ENCODE data around the gene STAG1.
"Not testable (repeated sequence)": the region's sequence is repeated elsewhere in the genome, so short reads cannot be mapped to it uniquely, and the experiment has no call there.

Gene STAG1

DNA sequence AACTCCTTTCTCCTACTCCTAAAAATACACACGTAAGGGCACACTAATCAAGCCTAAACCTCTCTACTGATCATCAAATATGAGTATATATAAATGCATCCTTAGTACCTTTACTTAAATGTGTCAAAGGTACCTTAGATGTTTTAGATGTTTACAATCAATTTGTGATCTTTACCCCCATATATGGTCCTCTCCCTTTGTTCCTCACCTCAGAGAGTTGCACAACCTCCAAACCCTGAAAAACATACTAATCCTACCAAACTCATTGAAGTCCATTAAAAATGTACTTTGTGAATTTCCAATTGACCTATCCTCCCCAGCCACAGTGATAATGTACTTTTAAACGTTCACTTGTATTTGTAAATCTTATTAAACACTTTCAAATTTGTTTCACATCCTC, 249.1 kb downstream of the STAG1 start:
- DNase-seq (ENCODE audit: low read depth) = no peak

- DNase-seq (ENCODE audit: low read depth) = no peak
These were observed 253.2 kb downstream of the STAG1 start for GRCh38 chr3:136498919-136499447.

DNA sequence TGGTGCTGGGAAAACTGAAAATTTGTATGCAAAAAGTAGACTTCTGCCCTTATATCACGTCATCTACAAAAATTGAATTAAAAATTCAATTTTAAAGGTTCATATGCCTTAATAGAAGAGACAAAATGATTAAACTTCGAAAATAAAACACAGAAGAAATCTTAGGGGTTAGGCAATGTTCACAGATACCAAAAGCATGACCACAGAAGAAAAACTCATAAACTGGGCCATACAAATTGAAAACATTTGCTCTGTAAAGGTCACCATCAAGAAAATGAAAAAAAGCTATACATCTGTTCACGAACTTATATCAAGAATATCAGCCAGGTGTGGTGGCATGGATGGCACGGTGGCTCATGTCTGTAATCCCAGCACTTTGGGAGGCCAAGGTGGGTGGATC, 257.0 kb downstream of the STAG1 start:
- DNase-seq (ENCODE audit: low read depth) = no peak

GRCh38 chr3:136490646-136491405, 261.4 kb downstream of the STAG1 start:
- no peak for DNase-seq (ENCODE audit: low read depth)

GRCh38 chr3:136485777-136486176, 266.4 kb downstream of the STAG1 start:
- no peak for DNase-seq (ENCODE audit: low read depth)

GRCh38 chr3:136476280-136476679, 275.9 kb downstream of the STAG1 start:
- DNase-seq (ENCODE audit: low read depth) = no peak

DNA sequence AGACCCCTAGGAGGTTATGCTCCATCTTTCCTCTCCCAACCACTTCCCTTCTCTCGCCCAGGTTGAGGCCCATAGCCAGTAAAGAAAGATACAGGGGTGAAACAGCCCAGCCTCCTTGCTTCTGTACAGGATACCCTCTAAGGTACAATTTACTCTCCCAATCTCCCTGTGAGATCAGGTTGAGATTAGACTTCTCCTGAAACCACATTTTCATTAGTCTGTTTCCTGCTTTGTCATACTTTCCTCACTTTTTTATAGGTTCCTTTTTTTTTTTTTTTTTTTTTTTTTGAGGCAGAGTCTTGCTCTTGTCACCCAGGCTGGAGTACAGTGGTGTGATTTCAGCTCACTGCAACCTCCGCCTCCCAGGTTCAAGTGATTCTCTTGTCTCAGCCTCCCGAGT, 277.3 kb downstream of the STAG1 start:
- DNase-seq (ENCODE audit: low read depth) = not testable (repeated sequence)

GRCh38 chr3:136473716-136474326, 278.4 kb downstream of the STAG1 start:
- DNase-seq (ENCODE audit: low read depth) = no peak

- DNase-seq (ENCODE audit: low read depth) = no peak
These were observed 286.9 kb downstream of the STAG1 start for GRCh38 chr3:136465296-136465695.

GRCh38 chr3:136464502-136464901, 287.7 kb downstream of the STAG1 start:
- no peak for DNase-seq (ENCODE audit: low read depth)

GRCh38 chr3:136463170-136463569, 289.0 kb downstream of the STAG1 start:
- DNase-seq (ENCODE audit: low read depth) = no peak

DNA sequence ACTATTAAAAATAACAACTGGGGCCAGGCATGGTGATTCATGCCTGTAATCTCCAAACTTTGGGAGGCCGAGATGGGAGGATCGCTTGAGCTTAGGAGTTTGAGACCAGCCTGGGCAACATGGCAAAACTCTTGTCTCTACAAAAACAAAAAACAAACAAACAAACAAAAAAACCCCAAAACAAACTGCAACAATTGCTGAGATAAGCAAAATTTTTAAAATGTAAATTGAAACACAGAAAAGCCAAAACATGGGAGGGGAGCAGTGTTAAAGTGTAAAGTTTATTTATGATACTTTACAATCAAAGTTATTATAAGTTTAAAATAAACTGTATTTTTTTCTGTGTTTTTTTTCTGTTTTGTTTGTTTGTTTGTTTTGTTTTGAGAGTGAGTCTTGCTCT, 294.4 kb downstream of the STAG1 start:
- DNase-seq (ENCODE audit: low read depth) = no peak

GRCh38 chr3:136456196-136456595, 296.0 kb downstream of the STAG1 start:
- DNase-seq (ENCODE audit: low read depth) = no peak

DNA sequence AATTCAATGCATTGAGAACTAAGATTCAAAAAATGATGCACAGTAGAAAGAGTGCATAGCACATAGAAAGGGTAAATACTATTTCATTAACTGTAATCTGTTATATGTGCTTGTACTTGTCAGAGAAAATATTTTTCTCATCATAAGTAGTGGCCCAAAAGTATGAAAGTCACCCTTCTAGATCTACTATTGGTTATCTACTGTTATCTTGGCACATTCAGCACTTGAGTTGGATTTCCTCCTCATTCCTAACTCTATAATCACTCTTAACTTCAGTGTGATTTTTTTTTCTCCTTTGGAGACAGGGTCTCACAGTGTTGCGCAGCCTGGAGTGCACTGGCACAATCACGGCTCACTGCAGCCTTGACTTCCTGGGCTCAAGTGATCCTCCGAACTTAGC, 307.6 kb downstream of the STAG1 start:
- no peak for DNase-seq (ENCODE audit: low read depth)

GRCh38 chr3:136437043-136437442, 315.1 kb downstream of the STAG1 start:
- DNase-seq (ENCODE audit: low read depth) = no peak

DNA sequence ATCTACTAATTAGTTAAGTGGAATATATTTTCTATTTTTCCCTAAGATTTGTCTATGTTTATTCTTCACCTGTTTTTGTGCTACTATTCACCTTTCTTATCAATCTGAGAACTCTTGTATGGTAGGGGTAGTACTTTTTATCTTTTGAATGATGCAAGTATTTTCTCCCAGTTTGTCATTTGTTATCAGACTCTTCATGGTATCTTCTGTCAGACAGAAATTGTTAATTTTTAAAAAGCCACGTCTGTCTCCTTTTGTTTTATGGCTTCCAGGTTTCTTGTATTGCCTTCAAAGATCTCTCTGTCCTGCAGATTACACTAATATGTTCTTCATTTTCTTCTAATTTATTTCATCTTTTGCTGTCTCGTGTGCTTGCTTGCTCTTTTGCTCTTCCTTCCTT, 317.7 kb downstream of the STAG1 start:
- DNase-seq (ENCODE audit: low read depth) = no peak

- no peak for DNase-seq (ENCODE audit: low read depth)
These were observed 319.5 kb downstream of the STAG1 start for GRCh38 chr3:136432685-136433084.

DNA sequence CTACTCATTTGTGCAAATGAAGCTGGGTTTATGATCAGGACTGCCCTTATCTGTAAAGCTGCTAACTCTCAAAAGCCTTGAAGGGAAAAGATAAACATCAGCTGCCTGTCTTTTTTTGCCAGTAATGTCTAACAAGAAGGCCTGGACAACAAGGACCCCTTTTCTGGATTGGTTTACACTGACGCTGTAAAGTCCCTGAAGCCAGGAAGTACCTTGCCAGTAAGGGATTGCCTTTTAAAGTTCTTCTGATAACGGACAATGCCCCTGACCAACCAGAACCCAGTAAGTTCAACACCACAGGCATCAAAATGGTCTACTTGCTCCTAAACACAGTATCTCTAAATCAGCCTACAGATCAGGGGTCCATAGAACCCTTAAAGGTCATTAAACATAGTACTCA, 324.0 kb downstream of the STAG1 start:
- no peak for DNase-seq (ENCODE audit: low read depth)

DNA sequence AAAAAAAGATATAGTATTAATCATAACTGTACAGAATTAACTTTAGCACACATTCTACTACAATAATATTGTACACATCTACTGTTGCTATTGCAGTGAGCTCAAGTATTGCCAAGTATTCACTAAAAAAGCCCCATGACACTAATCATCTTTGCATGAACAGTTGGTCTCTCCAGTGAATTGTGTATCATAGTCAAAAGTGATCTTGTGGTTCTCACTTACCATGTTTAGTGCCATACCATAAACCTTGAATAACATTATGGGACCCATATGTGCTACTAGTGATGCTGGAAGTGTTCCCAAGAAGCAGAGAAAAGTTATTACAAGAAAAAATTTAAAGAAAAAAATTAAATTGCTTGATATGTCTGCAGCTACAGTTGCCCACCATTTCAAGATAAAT, 324.9 kb downstream of the STAG1 start:
- no peak for DNase-seq (ENCODE audit: low read depth)

DNA sequence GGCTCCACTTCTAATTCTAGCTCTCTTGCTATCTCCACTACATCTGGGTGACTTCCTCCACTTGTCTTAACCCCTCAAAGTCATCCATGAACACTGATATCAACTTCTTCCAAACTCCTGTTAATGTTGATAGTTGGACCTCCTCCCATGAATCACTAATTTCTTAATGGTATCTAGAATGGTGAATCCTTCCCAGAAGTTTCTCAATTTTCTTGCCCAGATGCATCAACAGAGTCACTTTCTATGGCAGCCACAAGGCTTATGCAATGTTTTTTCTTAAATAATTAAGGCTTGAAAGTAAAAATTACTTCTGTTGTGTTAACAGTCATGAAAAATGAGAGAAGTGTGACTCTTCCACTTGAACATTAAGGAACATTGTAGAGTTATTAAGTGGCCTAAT, 337.7 kb downstream of the STAG1 start:
- DNase-seq (ENCODE audit: low read depth) = no peak

DNA sequence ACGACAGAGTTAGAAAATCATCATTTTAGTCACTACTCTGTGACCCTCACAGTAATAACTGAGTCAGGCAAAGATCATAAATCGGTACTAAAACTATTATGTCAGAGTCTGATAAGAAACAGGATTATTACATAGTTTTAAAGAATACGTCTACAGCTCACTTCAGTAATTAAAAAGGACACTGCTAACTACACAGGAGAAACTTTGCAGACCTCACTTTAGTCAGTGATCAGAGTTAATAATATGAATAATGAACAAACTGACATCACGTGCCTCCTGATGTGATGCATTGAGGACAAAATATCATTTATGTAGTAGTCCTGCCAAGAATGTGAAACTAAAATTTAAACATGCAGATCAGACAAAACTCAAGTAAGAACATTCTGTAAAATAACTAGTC, 339.9 kb downstream of the STAG1 start:
- no peak for DNase-seq (ENCODE audit: low read depth)

- no peak for DNase-seq (ENCODE audit: low read depth)
These were observed 342.6 kb downstream of the STAG1 start for GRCh38 chr3:136409549-136409948.

DNA sequence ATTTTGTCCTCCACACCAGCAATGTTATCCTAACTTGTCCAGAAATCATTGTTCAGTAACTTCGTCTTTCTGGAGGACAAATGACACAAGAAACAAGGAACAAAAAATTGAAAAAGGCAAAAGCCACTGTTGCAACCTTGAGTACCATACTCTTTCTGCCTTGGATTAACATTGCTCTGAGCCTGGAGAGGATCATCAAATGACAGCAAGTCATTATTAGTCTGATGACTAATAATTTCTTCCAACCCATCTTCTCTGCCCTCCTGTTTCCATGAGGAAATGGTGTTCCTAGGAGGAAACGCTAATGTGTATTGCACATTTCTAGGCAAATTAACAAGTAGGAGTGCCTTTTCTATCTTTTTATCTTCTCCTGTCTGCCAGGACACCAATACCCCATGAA, 348.1 kb downstream of the STAG1 start:
- no peak for DNase-seq (ENCODE audit: low read depth)

GRCh38 chr3:136396916-136397315, 355.3 kb downstream of the STAG1 start:
- DNase-seq (ENCODE audit: low read depth) = no peak

Measured in activated T-cell treated with anti-CD3 and anti-CD28 coated beads for 48 hours (primary cell).